Lower leg skin (tissue), 4 donors: ENCODE data around the gene GPM6B. TPM values are rescaled to one million over a fixed set of nuclear protein-coding genes. Genes with fewer than 3 reads are reported as not detected.

Experiments used
- DNase-seq, 2 donors: peaks; one replicate each; pipeline ENCODE4 v3.0.0-alpha.2; 2019; ENCODE audit warnings: low spot score in 2 of 2
- H3K4me3 ChIP-seq: fragments of 200-600 bp; sonication (generic); 2 replicates; pipeline ENCODE4 v1.5.1; 2017; ENCODE audit warnings: mild to moderate bottlenecking, low read depth; ENCODE audit not compliant: poor library complexity, severe bottlenecking
- POLR2A ChIP-seq, 2 donors: fragments of 450-650 bp; IDR thresholded peaks; one replicate each; pipeline ENCODE4 v1.6.1; 2016 to 2017; ENCODE audit warnings: antibody characterized with exemption in 2 of 2, mild to moderate bottlenecking in 1 of 2, moderate library complexity in 1 of 2
- WGBS, 2 donors: methylation state at CpG; one replicate each; pipeline ENCODE4 v1.1.5; 2018; 5-methylcytosine and 5-hydroxymethylcytosine counted together
- intact Hi-C: fragments of 100-400 bp; cut with DNase I; formaldehyde crosslinking; loops from one replicate; pipeline ENCODE4 v1.15.0; 2023; ENCODE audit warnings: low total_unique reads
- total RNA-seq, 4 donors: library from RNA; depleted of rRNA; stranded (reverse); fragments of >200 nt; gene quantifications; one replicate each; pipeline ENCODE4 v1.1.0, GENCODE V29; 2016
- TF ChIP-seq, protein P1 (sequence below), 3 donors: fragments of 450-650 bp; IDR thresholded peaks; one replicate each; pipeline ENCODE4 v1.5.1; 2016; ENCODE audit warnings: antibody characterized with exemption in 3 of 3, mild to moderate bottlenecking in 3 of 3, moderate library complexity in 2 of 3

GPM6B gene
- total RNA-seq, 4 donors from 2014 or later, result 4.6 to 22.8 (median 12.3) TPM

DNA sequence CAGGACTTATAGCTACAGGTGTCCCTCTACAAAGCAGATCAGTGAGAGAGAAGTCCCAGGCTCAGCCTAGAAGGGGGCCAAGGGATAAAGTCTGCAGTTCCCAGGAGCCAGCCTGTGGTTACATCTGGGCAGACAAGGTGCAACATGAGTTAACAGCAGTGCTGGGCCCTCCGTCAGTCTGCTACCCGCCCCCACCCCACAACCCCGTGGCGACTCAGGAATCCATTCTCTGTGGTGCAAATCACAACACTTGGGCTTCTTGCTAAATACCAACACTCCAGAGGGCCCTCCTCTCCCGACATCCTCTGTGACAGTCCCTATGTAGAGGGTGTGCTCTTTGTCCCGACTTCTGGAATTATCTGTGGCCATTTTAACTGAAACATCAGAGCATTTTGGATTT lies 13.8 kb downstream of the GPM6B start:
- intact Hi-C loops, result no loop called here
- 50 to 83% methylated on average over 6 of the region's 6 CpGs for WGBS, 2 donors
- H3K4me3 ChIP-seq, result no peak overlapping the region
- no peak for TF ChIP-seq POLR2A (IDR thresholded peaks at IDR 0.05)
- TF ChIP-seq, protein P1, sequence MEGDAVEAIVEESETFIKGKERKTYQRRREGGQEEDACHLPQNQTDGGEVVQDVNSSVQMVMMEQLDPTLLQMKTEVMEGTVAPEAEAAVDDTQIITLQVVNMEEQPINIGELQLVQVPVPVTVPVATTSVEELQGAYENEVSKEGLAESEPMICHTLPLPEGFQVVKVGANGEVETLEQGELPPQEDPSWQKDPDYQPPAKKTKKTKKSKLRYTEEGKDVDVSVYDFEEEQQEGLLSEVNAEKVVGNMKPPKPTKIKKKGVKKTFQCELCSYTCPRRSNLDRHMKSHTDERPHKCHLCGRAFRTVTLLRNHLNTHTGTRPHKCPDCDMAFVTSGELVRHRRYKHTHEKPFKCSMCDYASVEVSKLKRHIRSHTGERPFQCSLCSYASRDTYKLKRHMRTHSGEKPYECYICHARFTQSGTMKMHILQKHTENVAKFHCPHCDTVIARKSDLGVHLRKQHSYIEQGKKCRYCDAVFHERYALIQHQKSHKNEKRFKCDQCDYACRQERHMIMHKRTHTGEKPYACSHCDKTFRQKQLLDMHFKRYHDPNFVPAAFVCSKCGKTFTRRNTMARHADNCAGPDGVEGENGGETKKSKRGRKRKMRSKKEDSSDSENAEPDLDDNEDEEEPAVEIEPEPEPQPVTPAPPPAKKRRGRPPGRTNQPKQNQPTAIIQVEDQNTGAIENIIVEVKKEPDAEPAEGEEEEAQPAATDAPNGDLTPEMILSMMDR (IDR thresholded peaks at IDR 0.05), result no peak
- DNase-seq, result no peak

DNA sequence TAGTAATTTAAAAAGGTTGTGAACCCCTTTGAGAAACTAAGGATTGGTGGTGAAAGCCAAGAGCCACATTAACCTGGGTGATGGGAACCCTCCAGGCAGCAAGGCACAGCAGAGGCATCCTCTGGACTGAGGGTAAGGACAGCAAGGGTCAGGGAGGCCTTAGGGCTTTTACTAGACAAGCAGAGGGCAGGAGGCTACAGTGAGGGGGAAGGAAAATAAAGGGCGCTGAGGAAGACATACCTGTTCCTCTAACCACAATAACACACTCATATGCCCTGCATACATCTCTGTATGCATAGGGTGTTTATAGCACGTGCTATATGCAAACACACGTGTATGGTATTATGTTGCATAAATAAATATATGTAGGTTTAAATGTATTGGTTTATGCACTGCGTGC lies 18.7 kb downstream of the GPM6B start:
- H3K4me3 ChIP-seq, result no peak overlapping the region
- 94 to 95% methylated on average over 4 of the region's 4 CpGs for WGBS, 2 donors
- no peak for DNase-seq
- TF ChIP-seq POLR2A (IDR thresholded peaks at IDR 0.05), result no peak
- TF ChIP-seq, protein P1 (IDR thresholded peaks at IDR 0.05), result no peak
- intact Hi-C loops, result no loop called here

DNA sequence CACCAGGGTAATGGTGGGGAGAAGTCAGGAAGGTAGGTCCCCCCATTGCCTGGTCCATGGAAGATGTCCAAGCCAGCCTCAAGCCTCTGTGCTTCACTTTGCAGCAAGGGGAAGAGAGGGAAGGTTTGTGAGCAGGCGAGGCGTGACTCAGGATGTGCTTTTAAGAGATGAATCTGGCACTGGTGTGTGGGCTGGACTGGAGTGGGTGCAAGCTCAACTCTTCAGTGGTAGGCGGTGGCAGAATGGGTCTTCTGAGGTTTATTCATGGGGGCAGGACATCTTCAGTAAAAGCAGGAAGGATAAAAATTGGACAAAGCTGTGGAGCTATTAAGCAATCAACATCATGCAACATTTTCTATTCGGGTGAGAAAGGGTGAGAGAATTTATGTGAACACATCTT lies 19.4 kb downstream of the GPM6B start:
- no peak for DNase-seq
- WGBS, 2 donors, result 83 to 94% methylated on average over 4 of the region's 4 CpGs
- TF ChIP-seq POLR2A (IDR thresholded peaks at IDR 0.05), result no peak
- TF ChIP-seq, protein P1 (IDR thresholded peaks at IDR 0.05), result no peak
- intact Hi-C loops, result no loop called here
- H3K4me3 ChIP-seq, result no peak overlapping the region

DNA sequence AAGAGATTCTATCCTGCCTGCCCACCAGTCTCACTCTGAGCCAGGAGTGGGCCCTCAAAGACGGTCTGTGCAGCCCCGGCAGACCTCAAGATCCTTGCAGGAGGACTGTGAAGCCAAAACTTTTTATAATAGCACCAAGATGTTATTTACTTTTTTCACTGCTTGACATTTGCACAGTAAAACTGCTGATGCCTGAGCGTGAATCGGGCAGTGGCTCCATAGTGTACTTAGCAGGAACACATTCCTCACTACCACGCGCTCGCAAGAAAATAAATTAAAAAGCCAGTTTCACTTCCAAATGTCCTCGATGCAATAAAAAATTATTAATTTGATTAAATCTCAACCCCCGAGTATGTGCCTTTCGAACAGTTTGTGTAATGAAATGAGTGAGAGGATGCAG lies 22.5 kb downstream of the GPM6B start:
- DNase-seq, result no peak
- no peak for TF ChIP-seq POLR2A (IDR thresholded peaks at IDR 0.05)
- TF ChIP-seq, protein P1 (IDR thresholded peaks at IDR 0.05), result no peak
- WGBS, 2 donors, result 74 to 75% methylated on average over 10 of the region's 10 CpGs
- no peak overlapping the region for H3K4me3 ChIP-seq
- intact Hi-C loops, result no loop called here

DNA sequence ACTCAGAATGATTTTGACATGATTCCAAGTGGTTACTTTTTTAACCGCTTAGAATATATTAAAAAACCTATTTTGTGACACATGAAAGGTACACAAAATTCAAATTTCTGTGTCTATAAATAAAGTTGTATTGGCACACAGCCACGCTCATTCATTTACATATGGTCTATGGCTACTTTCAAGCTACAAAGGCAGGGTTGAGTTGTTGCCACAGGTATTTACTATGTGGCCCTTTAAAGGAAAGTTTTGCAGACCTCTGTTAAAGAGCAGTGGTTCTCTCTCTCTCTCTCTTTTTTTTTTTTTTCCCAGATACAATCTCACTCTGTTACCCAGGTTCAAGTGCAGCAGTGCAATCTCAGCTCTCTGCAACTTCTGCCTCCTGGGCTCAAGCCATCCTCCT lies 23.0 kb downstream of the GPM6B start:
- intact Hi-C loops, result no loop called here
- TF ChIP-seq, protein P1 (IDR thresholded peaks at IDR 0.05), result no peak
- TF ChIP-seq POLR2A (IDR thresholded peaks at IDR 0.05), result no peak
- WGBS, 2 donors, result 64 to 83% methylated on average over 2 of the region's 2 CpGs
- no peak for DNase-seq
- H3K4me3 ChIP-seq, result no peak overlapping the region

DNA sequence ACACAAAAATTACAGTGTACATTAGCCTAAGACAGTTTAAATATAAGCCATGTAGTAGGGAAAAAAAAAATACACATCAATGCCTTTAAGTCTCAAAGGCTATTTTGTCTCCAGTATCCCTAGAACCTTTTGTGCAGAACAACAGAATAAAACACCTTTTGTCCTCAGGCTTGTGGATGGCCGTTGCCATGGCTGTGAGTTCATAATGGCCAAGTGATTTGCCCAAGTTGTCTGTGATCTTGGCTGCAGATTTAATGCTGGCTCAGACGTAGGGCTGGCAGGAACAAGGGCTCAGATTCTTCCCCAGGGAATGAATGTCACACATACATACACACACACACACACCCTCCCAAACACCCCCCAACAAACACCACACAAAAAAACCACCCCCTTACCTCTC lies 25.3 kb downstream of the GPM6B start:
- intact Hi-C loops, result no loop called here
- WGBS, 2 donors, result 0 to 11% methylated on average over 2 of the region's 2 CpGs
- DNase-seq, result no peak
- H3K4me3 ChIP-seq, result no peak overlapping the region
- TF ChIP-seq, protein P1 (IDR thresholded peaks at IDR 0.05), result no peak
- no peak for TF ChIP-seq POLR2A (IDR thresholded peaks at IDR 0.05)
